HL-60 (cell line): ENCODE data around the gene TERT.

ENCODE experiments used
- GABPA ChIP-seq: IDR thresholded peaks from 2 replicates; pipeline ENCODE4 v1.6.1; 2012; ENCODE audit warnings: low read depth
- POLR2AphosphoS5 ChIP-seq: IDR thresholded peaks from 2 replicates; pipeline ENCODE4 v1.6.1; 2012; ENCODE audit warnings: low read depth
- SPI1 ChIP-seq: IDR thresholded peaks from 2 replicates; pipeline ENCODE4 v1.6.1; 2012; ENCODE audit warnings: low read depth, mild to moderate bottlenecking, borderline replicate concordance
- TF ChIP-seq, protein P1 (sequence below): IDR thresholded peaks from one replicate; pipeline ENCODE4 v1.5.1; 2011; ENCODE audit warnings: low read length, control low read depth, inconsistent platforms; ENCODE audit not compliant: insufficient read depth
- TF ChIP-seq, protein P2 (sequence below): IDR thresholded peaks from 2 replicates; pipeline ENCODE4 v1.6.1; 2012; ENCODE audit warnings: low read depth; ENCODE audit not compliant: insufficient replicate concordance

- TF ChIP-seq, protein P1, sequence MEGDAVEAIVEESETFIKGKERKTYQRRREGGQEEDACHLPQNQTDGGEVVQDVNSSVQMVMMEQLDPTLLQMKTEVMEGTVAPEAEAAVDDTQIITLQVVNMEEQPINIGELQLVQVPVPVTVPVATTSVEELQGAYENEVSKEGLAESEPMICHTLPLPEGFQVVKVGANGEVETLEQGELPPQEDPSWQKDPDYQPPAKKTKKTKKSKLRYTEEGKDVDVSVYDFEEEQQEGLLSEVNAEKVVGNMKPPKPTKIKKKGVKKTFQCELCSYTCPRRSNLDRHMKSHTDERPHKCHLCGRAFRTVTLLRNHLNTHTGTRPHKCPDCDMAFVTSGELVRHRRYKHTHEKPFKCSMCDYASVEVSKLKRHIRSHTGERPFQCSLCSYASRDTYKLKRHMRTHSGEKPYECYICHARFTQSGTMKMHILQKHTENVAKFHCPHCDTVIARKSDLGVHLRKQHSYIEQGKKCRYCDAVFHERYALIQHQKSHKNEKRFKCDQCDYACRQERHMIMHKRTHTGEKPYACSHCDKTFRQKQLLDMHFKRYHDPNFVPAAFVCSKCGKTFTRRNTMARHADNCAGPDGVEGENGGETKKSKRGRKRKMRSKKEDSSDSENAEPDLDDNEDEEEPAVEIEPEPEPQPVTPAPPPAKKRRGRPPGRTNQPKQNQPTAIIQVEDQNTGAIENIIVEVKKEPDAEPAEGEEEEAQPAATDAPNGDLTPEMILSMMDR, result no peak
- TF ChIP-seq, protein P2, sequence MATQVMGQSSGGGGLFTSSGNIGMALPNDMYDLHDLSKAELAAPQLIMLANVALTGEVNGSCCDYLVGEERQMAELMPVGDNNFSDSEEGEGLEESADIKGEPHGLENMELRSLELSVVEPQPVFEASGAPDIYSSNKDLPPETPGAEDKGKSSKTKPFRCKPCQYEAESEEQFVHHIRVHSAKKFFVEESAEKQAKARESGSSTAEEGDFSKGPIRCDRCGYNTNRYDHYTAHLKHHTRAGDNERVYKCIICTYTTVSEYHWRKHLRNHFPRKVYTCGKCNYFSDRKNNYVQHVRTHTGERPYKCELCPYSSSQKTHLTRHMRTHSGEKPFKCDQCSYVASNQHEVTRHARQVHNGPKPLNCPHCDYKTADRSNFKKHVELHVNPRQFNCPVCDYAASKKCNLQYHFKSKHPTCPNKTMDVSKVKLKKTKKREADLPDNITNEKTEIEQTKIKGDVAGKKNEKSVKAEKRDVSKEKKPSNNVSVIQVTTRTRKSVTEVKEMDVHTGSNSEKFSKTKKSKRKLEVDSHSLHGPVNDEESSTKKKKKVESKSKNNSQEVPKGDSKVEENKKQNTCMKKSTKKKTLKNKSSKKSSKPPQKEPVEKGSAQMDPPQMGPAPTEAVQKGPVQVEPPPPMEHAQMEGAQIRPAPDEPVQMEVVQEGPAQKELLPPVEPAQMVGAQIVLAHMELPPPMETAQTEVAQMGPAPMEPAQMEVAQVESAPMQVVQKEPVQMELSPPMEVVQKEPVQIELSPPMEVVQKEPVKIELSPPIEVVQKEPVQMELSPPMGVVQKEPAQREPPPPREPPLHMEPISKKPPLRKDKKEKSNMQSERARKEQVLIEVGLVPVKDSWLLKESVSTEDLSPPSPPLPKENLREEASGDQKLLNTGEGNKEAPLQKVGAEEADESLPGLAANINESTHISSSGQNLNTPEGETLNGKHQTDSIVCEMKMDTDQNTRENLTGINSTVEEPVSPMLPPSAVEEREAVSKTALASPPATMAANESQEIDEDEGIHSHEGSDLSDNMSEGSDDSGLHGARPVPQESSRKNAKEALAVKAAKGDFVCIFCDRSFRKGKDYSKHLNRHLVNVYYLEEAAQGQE, result no peak
- TF ChIP-seq POLR2AphosphoS5 (no peak), GABPA (no peak), SPI1 (no peak)
Observed at GRCh38 chr5:1292846-1293415, 1.9 kb downstream of the TERT start.
